SK-N-DZ (cell line): ENCODE results near the gene ZNF354C. TPM values are rescaled to one million over a fixed set of nuclear protein-coding genes. Genes with fewer than 3 reads are reported as not detected.
"Not testable (repeated sequence)": the region's sequence is repeated elsewhere in the genome, so short reads cannot be mapped to it uniquely, and the experiment has no call there.

Source experiments
- DNase-seq: peaks from one replicate; pipeline ENCODE4 v3.0.0-alpha.2; 2015; ENCODE audit warnings: low spot score
- polyA plus RNA-seq, 2 experiments: library from polyadenylated mRNA; depleted of rRNA; stranded (reverse); fragments of >200 nt; gene quantifications; 2 replicates each; pipeline ENCODE4 v1.2.3, GENCODE V29; 2014

Gene ZNF354C
- 10.1 and 10.8 TPM in 2 replicates for polyA plus RNA-seq (2014; cell fraction: cytosol; rRNA removed)
- polyA plus RNA-seq (2014; cell fraction: nucleus; rRNA removed): 21.7 and 26.8 TPM in 2 replicates

GRCh38 chr5:179060116-179061008, at the start of gene ZNF354C:
Gene ZNF354C, plus strand, starts transcription at chr5:179060373. Its CDS starts 1,696 bp downstream, at chr5:179062069.
- peak; percentile 95 for DNase-seq

GRCh38 chr5:179023528-179024189, 36.5 kb upstream of the ZNF354C start, which contains the start of gene ZNF879:
Gene ZNF879, plus strand, starts transcription at chr5:179023804. Its CDS starts 1,201 bp downstream, at chr5:179025005.
- peak; percentile 96 for DNase-seq

GRCh38 chr5:179033004-179033580, 27.1 kb upstream of the ZNF354C start:
- no peak for DNase-seq

- no peak for DNase-seq
These were observed 15.4 kb upstream of the ZNF354C start for GRCh38 chr5:179044765-179045164.

- DNase-seq: no peak
These were observed 8.4 kb upstream of the ZNF354C start for GRCh38 chr5:179051784-179052183.

GRCh38 chr5:179054036-179054785, 6.0 kb upstream of the ZNF354C start:
- DNase-seq: no peak

GRCh38 chr5:179054876-179055275, 5.3 kb upstream of the ZNF354C start:
- no peak for DNase-seq

GRCh38 chr5:179055436-179055835, 4.7 kb upstream of the ZNF354C start:
- no peak for DNase-seq

GRCh38 chr5:179055841-179056240, 4.3 kb upstream of the ZNF354C start:
- DNase-seq: no peak

- no peak for DNase-seq
These were observed 852 bp downstream of the ZNF354C start for GRCh38 chr5:179061025-179061424.

GRCh38 chr5:179065703-179066102, 5.5 kb downstream of the ZNF354C start:
- no peak for DNase-seq

- no peak for DNase-seq
These were observed 19.2 kb downstream of the ZNF354C start for GRCh38 chr5:179079165-179079987.

- DNase-seq: no peak
These were observed 20.6 kb downstream of the ZNF354C start for GRCh38 chr5:179080724-179081123.

- peak; percentile 44 for DNase-seq
These were observed 29.3 kb downstream of the ZNF354C start for GRCh38 chr5:179089502-179089901.

GRCh38 chr5:179101282-179101681, 41.1 kb downstream of the ZNF354C start:
- DNase-seq: not testable (repeated sequence)

GRCh38 chr5:179110528-179110927, 50.4 kb downstream of the ZNF354C start:
- no peak for DNase-seq

GRCh38 chr5:179111267-179112207, 51.4 kb downstream of the ZNF354C start:
- DNase-seq: no peak

- no peak for DNase-seq
These were observed 52.4 kb downstream of the ZNF354C start for GRCh38 chr5:179112469-179113142.

GRCh38 chr5:179113143-179113530, 53.0 kb downstream of the ZNF354C start:
- no peak for DNase-seq
